ENCODE data around the gene POFUT2. TPM values are rescaled to one million over a fixed set of nuclear protein-coding genes. Genes with fewer than 3 reads are reported as not detected.
A peak's percentile ranks its signal among the peaks of the same experiment; 100 is the strongest.

Gene POFUT2
- total RNA-seq, 4 donors from 2014 or later: 4.8 to 11.0 (median 5.9) TPM

DNA sequence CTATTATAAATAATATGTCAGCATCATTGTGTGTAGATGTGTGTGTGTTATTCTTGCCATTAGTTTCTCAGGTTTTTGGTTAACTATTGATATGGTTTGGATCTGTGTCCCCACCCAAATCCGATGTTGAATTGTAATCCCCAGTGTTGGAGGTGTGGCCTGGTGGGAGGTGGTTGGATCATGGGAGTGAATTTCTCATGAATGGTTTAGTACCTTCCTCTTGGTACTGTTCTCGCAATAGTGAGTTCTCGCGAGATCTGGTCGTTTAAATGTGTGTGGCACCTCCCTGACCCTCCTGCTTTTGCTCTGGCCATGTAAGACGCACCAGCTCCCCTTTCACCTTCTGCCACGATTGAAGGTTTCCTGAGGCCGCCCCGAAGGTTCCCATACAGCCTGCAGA, 9.6 kb upstream of the POFUT2 start:
- peaks cover 9 to 22% (median 20%) of the 10 kb centered on the region in 3 donors for H3K27me3 ChIP-seq
- H3K27ac ChIP-seq: peak overlapping the region in 3 of 4 donors; percentile 19 to 83 (median 81)
- in situ Hi-C loops (cut with MboI; ENCODE audit: low sequenced_read_pairs in 4 of 4) (loop anchor here (10.0 to 25.0 kb wide), 3 partner anchors 140 to 360 kb away; partner anchors contain the start of gene SLX9 (in 1 of the 4)), intact Hi-C loops (cut with DNase I; ENCODE audit: low total_unique reads) (no loop called here)
- ATAC-seq: no peak
- no peaks in the 10 kb centered on the region for H3K36me3 ChIP-seq
- no peaks in the 10 kb centered on the region for H3K9me3 ChIP-seq
- DNase-seq: peak in 1 of 2 donors; percentile 5
- TF ChIP-seq, protein P1, sequence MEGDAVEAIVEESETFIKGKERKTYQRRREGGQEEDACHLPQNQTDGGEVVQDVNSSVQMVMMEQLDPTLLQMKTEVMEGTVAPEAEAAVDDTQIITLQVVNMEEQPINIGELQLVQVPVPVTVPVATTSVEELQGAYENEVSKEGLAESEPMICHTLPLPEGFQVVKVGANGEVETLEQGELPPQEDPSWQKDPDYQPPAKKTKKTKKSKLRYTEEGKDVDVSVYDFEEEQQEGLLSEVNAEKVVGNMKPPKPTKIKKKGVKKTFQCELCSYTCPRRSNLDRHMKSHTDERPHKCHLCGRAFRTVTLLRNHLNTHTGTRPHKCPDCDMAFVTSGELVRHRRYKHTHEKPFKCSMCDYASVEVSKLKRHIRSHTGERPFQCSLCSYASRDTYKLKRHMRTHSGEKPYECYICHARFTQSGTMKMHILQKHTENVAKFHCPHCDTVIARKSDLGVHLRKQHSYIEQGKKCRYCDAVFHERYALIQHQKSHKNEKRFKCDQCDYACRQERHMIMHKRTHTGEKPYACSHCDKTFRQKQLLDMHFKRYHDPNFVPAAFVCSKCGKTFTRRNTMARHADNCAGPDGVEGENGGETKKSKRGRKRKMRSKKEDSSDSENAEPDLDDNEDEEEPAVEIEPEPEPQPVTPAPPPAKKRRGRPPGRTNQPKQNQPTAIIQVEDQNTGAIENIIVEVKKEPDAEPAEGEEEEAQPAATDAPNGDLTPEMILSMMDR (IDR thresholded peaks at IDR 0.05 in 4 of 5, conservative IDR thresholded peaks at IDR 0.05 in 1 of 5): no peak
- no peak for TF ChIP-seq POLR2A (IDR thresholded peaks at IDR 0.05)
- peaks cover 39 to 48% of the 10 kb centered on the region in 2 donors for H3K4me1 ChIP-seq
- H3K4me3 ChIP-seq: no peak overlapping the region

DNA sequence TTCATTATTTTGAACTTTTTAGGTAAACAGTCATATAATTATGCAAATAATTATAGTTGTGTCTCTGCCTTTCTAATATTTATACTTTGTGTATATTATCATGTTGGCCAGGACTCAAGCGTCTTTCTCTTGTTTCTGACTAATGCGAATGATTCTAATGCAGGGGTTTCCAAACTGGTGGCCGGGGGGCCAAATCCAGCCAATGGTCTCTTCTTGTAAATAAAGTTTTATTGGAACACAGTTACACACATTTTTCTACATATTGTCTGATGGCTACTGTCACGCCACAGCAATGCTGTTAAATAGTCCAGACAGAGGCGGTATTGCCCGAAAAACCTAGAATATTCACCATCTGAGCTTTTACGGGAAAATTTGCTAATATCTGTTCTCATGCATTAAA, 8.9 kb upstream of the POFUT2 start:
- ATAC-seq (no peak), DNase-seq (no peak)
- TF ChIP-seq, protein P1 (IDR thresholded peaks at IDR 0.05 in 4 of 5, conservative IDR thresholded peaks at IDR 0.05 in 1 of 5): no peak
- no peak for TF ChIP-seq POLR2A (IDR thresholded peaks at IDR 0.05)
- Histone ChIP-seq H3K9me3 (no peaks in the 10 kb centered on the region), H3K36me3 (no peaks in the 10 kb centered on the region), H3K27ac (peak overlapping the region; percentile 19 to 86 (median 80)), H3K4me1 (peaks cover 35 to 45% of the 10 kb centered on the region in 2 donors), H3K4me3 (no peak overlapping the region), H3K27me3 (peaks cover 9 to 22% (median 20%) of the 10 kb centered on the region in 3 donors)
- intact Hi-C loops (cut with DNase I; ENCODE audit: low total_unique reads): no loop called here
- in situ Hi-C loops (cut with MboI; ENCODE audit: low sequenced_read_pairs in 4 of 4): loop anchor here (10.0 to 25.0 kb wide), 3 partner anchors 141 to 359 kb away; partner anchors contain the start of gene SLX9 (in 1 of the 4)

DNA sequence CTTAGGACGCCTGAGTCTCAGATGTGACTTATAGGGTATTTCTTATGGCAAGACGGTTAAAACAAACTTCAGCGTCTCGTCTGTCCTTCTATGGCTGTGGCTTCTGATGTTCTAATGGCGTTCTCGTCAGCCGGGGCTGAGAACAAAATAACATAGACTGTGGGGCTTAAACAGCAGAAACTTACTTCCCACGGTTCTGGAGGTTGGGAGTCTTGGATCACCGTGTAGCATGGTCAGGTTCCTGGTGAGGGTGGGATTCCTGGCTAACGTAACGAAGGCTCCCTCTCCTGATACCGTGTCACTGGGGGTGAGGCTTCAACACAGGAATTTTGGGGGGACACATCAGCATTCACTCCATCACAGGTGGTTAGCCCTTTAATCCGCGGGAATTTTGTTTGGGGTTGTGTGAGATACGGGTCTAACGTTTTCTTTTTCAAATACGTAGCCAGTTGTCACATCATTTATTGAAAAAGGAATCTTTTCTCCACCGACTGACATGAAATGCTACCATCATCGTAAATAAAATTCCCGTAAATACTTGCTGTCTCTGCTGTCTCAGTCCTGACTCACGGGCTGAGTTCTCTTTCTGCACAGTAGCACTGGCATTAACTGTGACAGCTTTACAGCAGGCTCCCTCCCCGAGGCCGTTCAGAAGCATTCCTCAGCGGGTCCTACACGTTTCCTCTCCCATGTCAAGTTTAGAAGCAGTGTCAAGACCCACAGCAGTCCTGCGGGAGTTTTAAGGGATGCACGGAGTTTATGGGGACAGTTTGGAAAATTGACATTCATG, 8.1 kb upstream of the POFUT2 start:
- Histone ChIP-seq H3K36me3 (no peaks in the 10 kb centered on the region), H3K9me3 (no peaks in the 10 kb centered on the region), H3K4me3 (no peak overlapping the region), H3K27me3 (peaks cover 9 to 22% (median 20%) of the 10 kb centered on the region in 3 donors), H3K27ac (peak overlapping the region; percentile 80 to 86 (median 83)), H3K4me1 (peaks cover 30 to 39% of the 10 kb centered on the region in 2 donors)
- in situ Hi-C loops (cut with MboI; ENCODE audit: low sequenced_read_pairs in 4 of 4) (loop anchor here (10.0 to 25.0 kb wide), 3 partner anchors 142 to 358 kb away; partner anchors contain the start of gene SLX9 (in 1 of the 4)), intact Hi-C loops (cut with DNase I; ENCODE audit: low total_unique reads) (no loop called here)
- no peak for ATAC-seq
- peak in 1 of 2 donors; percentile 13 for DNase-seq
- no peak for TF ChIP-seq POLR2A (IDR thresholded peaks at IDR 0.05)
- TF ChIP-seq, protein P1 (IDR thresholded peaks at IDR 0.05 in 4 of 5, conservative IDR thresholded peaks at IDR 0.05 in 1 of 5): no peak

DNA sequence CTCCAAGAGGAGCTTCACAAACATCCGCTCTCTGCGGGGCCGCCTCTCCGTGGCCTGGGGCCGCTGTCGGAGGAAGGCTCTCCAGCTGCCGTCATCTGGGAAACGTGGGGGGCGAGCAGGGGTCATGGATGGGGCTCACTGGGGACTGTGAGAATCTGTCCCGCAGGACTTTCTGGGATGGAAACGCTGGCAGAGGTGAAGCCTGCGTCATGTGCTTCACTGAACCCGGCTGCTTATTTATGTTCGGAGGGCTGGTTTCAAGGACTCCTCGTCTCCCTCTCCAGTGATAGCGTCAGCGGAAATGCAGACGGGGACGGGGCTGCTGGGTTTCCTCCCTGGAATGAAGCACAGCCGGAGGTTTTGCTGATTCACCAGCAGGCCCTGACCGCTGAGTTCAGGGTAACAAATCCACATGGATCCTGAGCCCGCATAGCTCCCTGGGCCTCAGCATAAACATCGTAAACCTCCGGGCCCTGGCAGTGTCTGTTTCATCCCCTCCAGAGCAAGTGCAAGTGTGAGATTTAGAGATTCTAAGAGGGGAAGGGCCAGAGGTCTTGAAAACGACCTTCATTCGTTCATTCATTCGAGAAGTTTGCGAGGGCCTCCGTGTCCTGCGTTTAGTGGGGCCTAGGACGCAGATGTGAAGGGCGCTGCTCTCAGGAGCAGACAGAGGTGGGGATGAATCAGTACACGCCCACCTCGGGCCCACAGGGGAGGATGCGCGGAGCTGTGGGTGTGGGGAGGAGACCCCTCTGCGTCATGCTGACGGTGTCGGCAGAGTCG, 7.0 kb upstream of the POFUT2 start:
- Histone ChIP-seq H3K27me3 (peaks cover 9 to 22% (median 20%) of the 10 kb centered on the region in 3 donors), H3K4me1 (peaks cover 30 to 39% of the 10 kb centered on the region in 2 donors), H3K27ac (peak overlapping the region; percentile 80 to 86 (median 83)), H3K36me3 (no peaks in the 10 kb centered on the region), H3K9me3 (no peaks in the 10 kb centered on the region), H3K4me3 (peak overlapping the region in 1 of 4 donors; percentile 4)
- intact Hi-C loops (cut with DNase I; ENCODE audit: low total_unique reads): no loop called here
- TF ChIP-seq, protein P1 (IDR thresholded peaks at IDR 0.05 in 4 of 5, conservative IDR thresholded peaks at IDR 0.05 in 1 of 5): no peak
- peak; percentile 23 to 32 for TF ChIP-seq POLR2A (IDR thresholded peaks at IDR 0.05)
- DNase-seq (peak; percentile 53 to 63), ATAC-seq (peak; percentile 51 to 58)
- in situ Hi-C loops (cut with MboI; ENCODE audit: low sequenced_read_pairs in 4 of 4): loop anchor here (10.0 to 25.0 kb wide), 3 partner anchors 143 to 357 kb away; partner anchors contain the start of gene SLX9 (in 1 of the 4)

Data from gastrocnemius medialis (tissue), 4 donors.